Liver (tissue), 9 donors: Measurements from ENCODE around the gene FRRS1. TPM values are rescaled to one million over a fixed set of nuclear protein-coding genes. Genes with fewer than 3 reads are reported as not detected.

Experiments used
- DNase-seq: peaks from one replicate; pipeline ENCODE4 v3.0.0-alpha.2; 2017; ENCODE audit warnings: low spot score
- H3K27ac ChIP-seq, 2 donors: one replicate each; pipeline ENCODE4 v1.7.0; 2013; ENCODE audit warnings: inconsistent platforms in 2 of 2, low read length in 2 of 2, control low read depth in 1 of 2, low read depth in 1 of 2, mild to moderate bottlenecking in 1 of 2
- H3K27me3 ChIP-seq, 4 donors: one replicate each; pipeline versions ENCODE4 v1.6.1 to v1.7.0; 2013; ENCODE audit warnings: low read length in 3 of 4, inconsistent platforms in 1 of 4, mild to moderate bottlenecking in 1 of 4, moderate library complexity in 1 of 4; ENCODE audit not compliant: control insufficient read depth in 4 of 4, insufficient read depth in 4 of 4
- H3K36me3 ChIP-seq, 4 donors: one replicate each; pipeline versions ENCODE4 v1.6.1 to v1.7.0; 2013; ENCODE audit warnings: low read length in 3 of 4, mild to moderate bottlenecking in 3 of 4, low read depth in 1 of 4, moderate library complexity in 1 of 4; ENCODE audit not compliant: control insufficient read depth in 4 of 4, insufficient read depth in 3 of 4
- H3K4me1 ChIP-seq, 4 donors: one replicate each; pipeline versions ENCODE4 v1.6.1 to v1.7.0; 2013; ENCODE audit warnings: low read length in 3 of 4, mild to moderate bottlenecking in 3 of 4, moderate library complexity in 1 of 4; ENCODE audit not compliant: control insufficient read depth in 4 of 4, insufficient read depth in 4 of 4
- H3K4me3 ChIP-seq, 3 donors: one replicate each; pipeline versions ENCODE4 v1.6.1 to v1.7.0; 2013; ENCODE audit warnings: low read length in 3 of 3, control low read depth in 1 of 3, low read depth in 1 of 3, mild to moderate bottlenecking in 1 of 3
- H3K9ac ChIP-seq, 2 donors: one replicate each; pipeline ENCODE4 v1.7.0; 2013; ENCODE audit warnings: low read length in 2 of 2, mild to moderate bottlenecking in 2 of 2, moderate library complexity in 2 of 2, control low read depth in 1 of 2, low read depth in 1 of 2
- H3K9me3 ChIP-seq, 4 donors: one replicate each; pipeline versions ENCODE4 v1.6.1 to v1.7.0; 2013; ENCODE audit warnings: low read length in 3 of 4; ENCODE audit not compliant: control insufficient read depth in 4 of 4
- ATF3 ChIP-seq: IDR thresholded peaks from 2 replicates; pipeline ENCODE4 v1.6.1; 2016; ENCODE audit warnings: antibody characterized with exemption
- EGR1 ChIP-seq, 2 donors: IDR thresholded peaks; 2 replicates each; pipeline ENCODE4 v1.6.1; 2016 to 2018; ENCODE audit warnings: antibody characterized with exemption in 2 of 2, low read depth in 2 of 2
- FOXA2 ChIP-seq: IDR thresholded peaks from 2 replicates; pipeline ENCODE4 v1.6.1; 2016; ENCODE audit warnings: antibody characterized with exemption
- GABPA ChIP-seq, 2 donors: IDR thresholded peaks in 1 of 2; conservative IDR thresholded peaks in 1 of 2; 2 replicates each; pipeline ENCODE4 v1.6.1; 2016; ENCODE audit warnings: antibody characterized with exemption in 2 of 2, mild to moderate bottlenecking in 1 of 2, moderate library complexity in 1 of 2
- HNF4A ChIP-seq, 2 donors: conservative IDR thresholded peaks; 2 replicates each; pipeline ENCODE4 v1.6.1; 2016; ENCODE audit warnings: antibody characterized with exemption in 2 of 2, mild to moderate bottlenecking in 2 of 2
- JUND ChIP-seq, 2 donors: IDR thresholded peaks; 2 replicates each; pipeline ENCODE4 v1.6.1; 2016; ENCODE audit warnings: antibody characterized with exemption in 2 of 2
- MAX ChIP-seq: IDR thresholded peaks from 2 replicates; pipeline ENCODE4 v1.6.1; 2016; ENCODE audit warnings: antibody characterized with exemption
- NR2F2 ChIP-seq: IDR thresholded peaks from 2 replicates; pipeline ENCODE4 v1.6.1; 2016; ENCODE audit warnings: antibody characterized with exemption
- RAD21 ChIP-seq, 2 donors: IDR thresholded peaks; 2 replicates each; pipeline ENCODE4 v1.6.1; 2016; ENCODE audit warnings: antibody characterized with exemption in 2 of 2, mild to moderate bottlenecking in 2 of 2
- RXRA ChIP-seq, 2 donors: IDR thresholded peaks; 2 replicates each; pipeline ENCODE4 v1.6.1; 2017 to 2018; ENCODE audit warnings: antibody characterized with exemption in 2 of 2, mild to moderate bottlenecking in 1 of 2
- SP1 ChIP-seq: IDR thresholded peaks from 2 replicates; pipeline ENCODE4 v1.6.1; 2018; ENCODE audit warnings: antibody characterized with exemption, mild to moderate bottlenecking
- TAF1 ChIP-seq: conservative IDR thresholded peaks from 2 replicates; pipeline ENCODE4 v1.6.1; 2016; ENCODE audit warnings: antibody characterized with exemption, mild to moderate bottlenecking
- YY1 ChIP-seq: IDR thresholded peaks from 2 replicates; pipeline ENCODE4 v1.6.1; 2016; ENCODE audit warnings: antibody characterized with exemption, mild to moderate bottlenecking
- WGBS: extraction: QIAGEN DNeasy Blood & Tissue Kit; methylation state at CpG from one replicate; pipeline ENCODE4 v1.1.7; 2013; 5-methylcytosine and 5-hydroxymethylcytosine counted together
- polyA plus RNA-seq, 2 donors: library from polyadenylated mRNA; stranded (reverse) in 1 of 2; unstranded in 1 of 2; fragments of 200-250 nt in 1 of 2; fragments of >200 nt in 1 of 2; fragmentation: Nextera tagmentation in 1 of 2; extraction: Ambion mirVana in 1 of 2; gene quantifications; one replicate each; pipeline versions ENCODE4 v1.2.1 to v1.2.3, GENCODE V29; 2013 to 2015
- total RNA-seq, 2 donors: library from RNA; depleted of rRNA; stranded (reverse); fragments of >200 nt; gene quantifications; one replicate each; pipeline ENCODE4 v1.2.3, GENCODE V29; 2014
- TF ChIP-seq, protein P1 (sequence below): fragments of 150-350 bp; IDR thresholded peaks from 2 replicates; pipeline ENCODE4 v1.5.1; 2017; ENCODE audit warnings: improper control_type of control experiment, low read depth, low read length; ENCODE audit not compliant: missing input control
- TF ChIP-seq, protein P2 (sequence below): IDR thresholded peaks from 2 replicates; pipeline ENCODE4 v1.6.1; 2016; ENCODE audit warnings: antibody characterized with exemption
- donor health status: healthy.
- donor health status: healthy.
- donor health status: healthy.
- donor health status: healthy.
- donor health status: healthy.

Gene FRRS1
- total and polyA plus RNA-seq, 4 donors, result 2.7 to 87.4 (median 30.4) TPM

- no peak for TF ChIP-seq NR2F2
- TF ChIP-seq FOXA2, result no peak
- TF ChIP-seq TAF1, result no peak
- no peak for TF ChIP-seq MAX
- TF ChIP-seq EGR1 (IDR thresholded peaks at IDR 0.05; ENCODE audit: low read depth in 2 of 2), result no peak
- TF ChIP-seq ATF3, result no peak
- TF ChIP-seq, protein P1, sequence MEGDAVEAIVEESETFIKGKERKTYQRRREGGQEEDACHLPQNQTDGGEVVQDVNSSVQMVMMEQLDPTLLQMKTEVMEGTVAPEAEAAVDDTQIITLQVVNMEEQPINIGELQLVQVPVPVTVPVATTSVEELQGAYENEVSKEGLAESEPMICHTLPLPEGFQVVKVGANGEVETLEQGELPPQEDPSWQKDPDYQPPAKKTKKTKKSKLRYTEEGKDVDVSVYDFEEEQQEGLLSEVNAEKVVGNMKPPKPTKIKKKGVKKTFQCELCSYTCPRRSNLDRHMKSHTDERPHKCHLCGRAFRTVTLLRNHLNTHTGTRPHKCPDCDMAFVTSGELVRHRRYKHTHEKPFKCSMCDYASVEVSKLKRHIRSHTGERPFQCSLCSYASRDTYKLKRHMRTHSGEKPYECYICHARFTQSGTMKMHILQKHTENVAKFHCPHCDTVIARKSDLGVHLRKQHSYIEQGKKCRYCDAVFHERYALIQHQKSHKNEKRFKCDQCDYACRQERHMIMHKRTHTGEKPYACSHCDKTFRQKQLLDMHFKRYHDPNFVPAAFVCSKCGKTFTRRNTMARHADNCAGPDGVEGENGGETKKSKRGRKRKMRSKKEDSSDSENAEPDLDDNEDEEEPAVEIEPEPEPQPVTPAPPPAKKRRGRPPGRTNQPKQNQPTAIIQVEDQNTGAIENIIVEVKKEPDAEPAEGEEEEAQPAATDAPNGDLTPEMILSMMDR, result no peak
- no peak for TF ChIP-seq RXRA (IDR thresholded peaks at IDR 0.05)
- TF ChIP-seq GABPA (IDR thresholded peaks at IDR 0.05 in 1 of 2, conservative IDR thresholded peaks at IDR 0.05 in 1 of 2), result no peak
- no peak for TF ChIP-seq RAD21 (IDR thresholded peaks at IDR 0.05)
- TF ChIP-seq, protein P2, sequence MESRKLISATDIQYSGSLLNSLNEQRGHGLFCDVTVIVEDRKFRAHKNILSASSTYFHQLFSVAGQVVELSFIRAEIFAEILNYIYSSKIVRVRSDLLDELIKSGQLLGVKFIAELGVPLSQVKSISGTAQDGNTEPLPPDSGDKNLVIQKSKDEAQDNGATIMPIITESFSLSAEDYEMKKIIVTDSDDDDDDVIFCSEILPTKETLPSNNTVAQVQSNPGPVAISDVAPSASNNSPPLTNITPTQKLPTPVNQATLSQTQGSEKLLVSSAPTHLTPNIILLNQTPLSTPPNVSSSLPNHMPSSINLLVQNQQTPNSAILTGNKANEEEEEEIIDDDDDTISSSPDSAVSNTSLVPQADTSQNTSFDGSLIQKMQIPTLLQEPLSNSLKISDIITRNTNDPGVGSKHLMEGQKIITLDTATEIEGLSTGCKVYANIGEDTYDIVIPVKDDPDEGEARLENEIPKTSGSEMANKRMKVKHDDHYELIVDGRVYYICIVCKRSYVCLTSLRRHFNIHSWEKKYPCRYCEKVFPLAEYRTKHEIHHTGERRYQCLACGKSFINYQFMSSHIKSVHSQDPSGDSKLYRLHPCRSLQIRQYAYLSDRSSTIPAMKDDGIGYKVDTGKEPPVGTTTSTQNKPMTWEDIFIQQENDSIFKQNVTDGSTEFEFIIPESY, result no peak
- TF ChIP-seq HNF4A (conservative IDR thresholded peaks at IDR 0.05), result no peak
- no peak for TF ChIP-seq JUND (IDR thresholded peaks at IDR 0.05)
- TF ChIP-seq SP1, result no peak
- Histone ChIP-seq H3K9me3 (no peaks in the 10 kb centered on the region), H3K36me3 (peaks cover 4 to 36% (median 12%) of the 10 kb centered on the region in 4 donors), H3K4me3 (no peak overlapping the region), H3K27ac (no peak overlapping the region), H3K9ac (no peak overlapping the region), H3K27me3 (no peaks in the 10 kb centered on the region), H3K4me1 (peaks cover 0 to 10% (median 6%) of the 10 kb centered on the region in 4 donors)
- 93% methylated on average over 1 of the region's 1 CpG for WGBS
- DNase-seq, result no peak
Measured at GRCh38 chr1:99726407-99726806, 40.0 kb downstream of the FRRS1 start.

DNA sequence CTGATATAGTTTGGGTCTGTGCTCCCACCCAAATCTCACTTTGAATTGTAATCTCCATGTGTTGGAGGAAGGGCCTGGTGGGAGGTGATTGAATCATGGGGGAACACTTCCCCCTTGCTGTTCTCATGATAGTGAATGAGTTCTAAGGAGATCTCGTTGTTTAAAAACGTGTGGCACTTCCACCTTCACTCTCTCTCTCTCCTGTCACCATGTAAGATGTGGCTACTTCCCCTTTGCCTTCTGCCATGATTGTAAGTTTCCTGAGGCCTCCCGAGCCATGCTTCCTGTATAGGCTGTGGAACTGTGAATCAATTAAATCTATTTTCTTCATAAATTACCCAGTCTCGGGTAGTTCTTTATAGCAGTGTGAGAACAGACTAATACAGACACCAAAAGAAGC lies 40.4 kb downstream of the FRRS1 start:
- no peak for DNase-seq
- peaks cover 4 to 36% (median 12%) of the 10 kb centered on the region in 4 donors for H3K36me3 ChIP-seq
- WGBS, result 76% methylated on average over 4 of the region's 4 CpGs
- H3K27me3 ChIP-seq, result no peaks in the 10 kb centered on the region
- H3K9ac ChIP-seq, result no peak overlapping the region
- peaks cover 0 to 10% (median 6%) of the 10 kb centered on the region in 4 donors for H3K4me1 ChIP-seq
- no peaks in the 10 kb centered on the region for H3K9me3 ChIP-seq
- H3K27ac ChIP-seq, result no peak overlapping the region
- H3K4me3 ChIP-seq, result no peak overlapping the region
- TF ChIP-seq GABPA (IDR thresholded peaks at IDR 0.05 in 1 of 2, conservative IDR thresholded peaks at IDR 0.05 in 1 of 2) (no peak), ATF3 (no peak), YY1 (no peak)
